AG09319 (cell line): ENCODE data around the gene RGL1.

Source experiments
- DNase-seq: peaks from one replicate; pipeline ENCODE4 v3.0.0-alpha.2; 2010; ENCODE audit warnings: low read depth; ENCODE audit errors: extremely low read depth
- CTCF ChIP-seq: IDR thresholded peaks from 2 replicates; pipeline ENCODE4 v1.5.1; 2011; ENCODE audit warnings: low read depth, mild to moderate bottlenecking, inconsistent platforms, low read length, moderate library complexity

RGL1 gene

GRCh38 chr1:183886853-183887252 is 81.9 kb downstream of the RGL1 start:
- DNase-seq = no peak
- no peak for TF ChIP-seq CTCF

- TF ChIP-seq CTCF = no peak
- no peak for DNase-seq
Measured at GRCh38 chr1:183887826-183888819, 83.2 kb downstream of the RGL1 start.

GRCh38 chr1:183889095-183889494 is 84.2 kb downstream of the RGL1 start:
- DNase-seq = no peak
- no peak for TF ChIP-seq CTCF

- no peak for DNase-seq
Measured at GRCh38 chr1:183891158-183891856, 86.4 kb downstream of the RGL1 start.

GRCh38 chr1:183892351-183892793 is 87.5 kb downstream of the RGL1 start:
- TF ChIP-seq CTCF = no peak
- DNase-seq = no peak

More at GRCh38 chr1:183891158-183891856, 86.4 kb downstream of the RGL1 start:
- TF ChIP-seq CTCF = no peak

- no peak for DNase-seq
- TF ChIP-seq CTCF = no peak
Measured at GRCh38 chr1:183893561-183894289, 88.8 kb downstream of the RGL1 start.
